ENCODE results near the gene EIF3I.

The EIF3I gene

GRCh38 chr1:32239337-32239736 is 17.1 kb downstream of the EIF3I start:
- TF ChIP-seq USF1 (IDR thresholded peaks at IDR 0.05) (no peak), REST (IDR thresholded peaks at IDR 0.05; ENCODE audit: low read depth) (no peak), TEAD4 (IDR thresholded peaks at IDR 0.05) (no peak), YY1 (IDR thresholded peaks at IDR 0.05; ENCODE audit: low read depth) (no peak), TAF1 (IDR thresholded peaks at IDR 0.05; ENCODE audit: low read depth) (no peak), ZBTB7A (IDR thresholded peaks at IDR 0.05; ENCODE audit: low read depth) (no peak), NFIC (IDR thresholded peaks at IDR 0.05) (no peak), MAX (IDR thresholded peaks at IDR 0.05) (no peak), TCF12 (IDR thresholded peaks at IDR 0.05; ENCODE audit: low read depth) (no peak), RAD21 (IDR thresholded peaks at IDR 0.05; ENCODE audit: low read depth) (no peak), FOXM1 (IDR thresholded peaks at IDR 0.05; ENCODE audit: borderline replicate concordance, low read depth) (no peak), CEBPB (IDR thresholded peaks at IDR 0.05) (no peak), EGR1 (IDR thresholded peaks at IDR 0.05) (no peak), CREB1 (IDR thresholded peaks at IDR 0.05; ENCODE audit: low read depth) (no peak), EP300 (IDR thresholded peaks at IDR 0.05; ENCODE audit: borderline replicate concordance) (no peak)

DNA sequence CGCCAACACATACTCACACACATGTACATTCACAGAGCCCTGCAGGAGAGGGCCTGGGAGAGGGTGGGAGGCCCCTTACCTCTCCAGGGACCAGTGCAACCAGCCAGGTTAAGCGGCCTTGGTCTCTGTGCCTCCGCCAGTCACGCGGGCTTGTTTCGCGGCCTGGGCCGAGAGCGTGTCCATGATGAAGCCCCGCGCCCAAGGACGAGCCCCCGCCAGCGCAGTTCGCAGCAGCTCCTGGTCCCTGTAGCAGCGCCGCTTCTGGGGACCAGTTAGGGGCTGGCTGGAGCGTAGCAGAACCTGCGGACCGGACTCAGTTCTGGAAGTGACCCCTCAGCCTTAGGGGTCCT is 17.6 kb downstream of the EIF3I start:
- TF ChIP-seq ZBTB7A (IDR thresholded peaks at IDR 0.05; ENCODE audit: low read depth): peak; percentile 77; the same call in 1 of the 2 replicates
- no peak for TF ChIP-seq TAF1 (IDR thresholded peaks at IDR 0.05; ENCODE audit: low read depth)

DNA sequence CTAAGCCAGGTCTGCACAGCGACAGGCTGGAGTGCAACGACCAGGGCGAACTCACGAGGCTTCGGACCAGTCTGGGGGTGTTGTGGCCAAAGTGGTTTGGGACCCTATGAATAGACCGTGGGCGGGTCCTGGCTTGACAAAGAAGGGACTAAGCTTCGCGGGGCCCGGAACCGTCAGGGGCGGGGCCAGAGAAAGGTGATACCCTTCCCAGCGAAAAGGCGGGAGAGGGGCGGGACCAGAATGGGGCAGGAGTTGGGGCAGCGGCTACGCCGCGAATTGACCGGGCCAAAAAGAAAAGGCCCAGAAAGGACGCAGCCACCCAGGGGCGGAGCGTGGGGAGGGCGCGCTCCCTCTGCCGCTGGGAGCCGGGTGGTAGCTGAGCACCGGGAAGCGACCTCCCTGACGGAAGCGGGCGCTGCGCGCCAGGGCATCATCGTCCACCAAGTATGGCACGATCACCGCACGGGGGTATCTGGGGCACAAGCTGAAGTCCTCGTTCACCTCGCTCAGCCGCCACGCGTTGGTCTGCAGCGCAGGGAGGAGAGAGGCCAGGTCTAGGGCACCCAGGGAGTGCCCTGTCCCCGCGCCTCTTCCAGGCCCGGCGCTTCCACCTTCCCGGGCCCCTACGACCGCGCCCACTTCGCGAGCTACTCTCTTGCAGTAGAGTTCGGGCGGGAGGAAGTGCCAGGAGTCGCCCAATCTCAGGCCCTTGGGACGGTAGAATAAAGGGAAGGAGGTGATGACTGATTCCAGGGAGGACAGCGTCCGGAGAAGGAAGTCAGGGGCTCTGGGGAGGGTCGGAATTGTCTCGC is 18.1 kb downstream of the EIF3I start:
- TF ChIP-seq CREB1 (IDR thresholded peaks at IDR 0.05; ENCODE audit: low read depth) (no peak), EP300 (IDR thresholded peaks at IDR 0.05; ENCODE audit: borderline replicate concordance) (0 out of 2 replicates have a peak, but pooled peaks have one; percentile 29), USF1 (IDR thresholded peaks at IDR 0.05) (0 out of 2 replicates have a peak, but pooled peaks have one; percentile 2), ZBTB7A (IDR thresholded peaks at IDR 0.05; ENCODE audit: low read depth) (peak; percentile 40), MAX (IDR thresholded peaks at IDR 0.05) (peak; percentile 72), TAF1 (IDR thresholded peaks at IDR 0.05; ENCODE audit: low read depth) (peak; percentile 58), REST (IDR thresholded peaks at IDR 0.05; ENCODE audit: low read depth) (no peak)

DNA sequence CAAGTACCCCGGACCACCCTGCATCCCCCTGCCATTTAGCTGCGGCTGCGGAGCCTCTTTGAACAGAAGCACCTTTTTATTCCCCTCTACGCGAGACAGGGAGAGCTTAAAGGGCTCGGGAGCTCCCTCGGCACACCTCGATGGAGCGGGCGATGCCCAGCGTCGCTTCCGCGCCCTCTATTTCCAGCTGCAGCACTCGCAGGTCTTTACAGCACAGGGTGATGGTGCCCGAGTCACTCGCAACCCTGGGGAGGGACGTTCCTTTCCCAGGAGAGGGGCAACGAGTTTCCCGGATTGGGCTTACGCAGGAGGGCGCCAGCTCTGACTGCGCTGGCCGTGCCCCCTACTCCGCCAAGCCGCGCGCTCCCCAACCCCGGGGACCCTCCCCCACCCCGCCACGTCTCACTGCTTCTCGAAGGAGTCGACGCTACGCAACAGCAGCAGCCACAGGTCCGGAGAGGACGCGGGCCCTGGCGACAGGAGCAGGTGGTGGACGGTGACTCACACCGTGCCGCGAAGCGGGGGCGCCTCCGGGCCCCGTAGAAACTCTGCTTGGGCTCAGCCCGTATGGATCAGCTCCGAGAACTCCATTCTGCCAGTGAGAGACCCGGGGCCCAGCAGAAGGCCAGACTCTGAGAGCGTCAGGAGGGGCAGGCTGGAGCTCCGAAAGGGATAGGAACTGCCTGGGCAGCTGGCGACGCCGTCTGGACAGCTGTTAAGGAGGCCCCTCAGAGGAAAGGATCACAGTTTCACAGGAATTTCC is 19.0 kb downstream of the EIF3I start:
- TF ChIP-seq MAX (IDR thresholded peaks at IDR 0.05) (peak; percentile 90), ZBTB7A (IDR thresholded peaks at IDR 0.05; ENCODE audit: low read depth) (peak; percentile 16; the same call in 1 of the 2 replicates), FOXM1 (IDR thresholded peaks at IDR 0.05; ENCODE audit: borderline replicate concordance, low read depth) (no peak), REST (IDR thresholded peaks at IDR 0.05; ENCODE audit: low read depth) (no peak)
